WTC11 (cell line): ENCODE data around the gene QRFP. TPM values are rescaled to one million over a fixed set of nuclear protein-coding genes. Genes with fewer than 3 reads are reported as not detected.

Experiments used
- ATAC-seq: fragments of 200-7000 bp; cut with Tn5 transposase; 2 replicates; pipeline ENCODE4 v1.10.0; 2021; ENCODE audit warnings: mild to moderate bottlenecking, moderate library complexity
- CTCF ChIA-PET: fragments of 300-600 bp; sonication (Branson Sonifier 250); formaldehyde crosslinking; loops from one replicate; lab custom pipeline; 2021; ENCODE audit warnings: antibody characterized with exemption; lab: Charles Lee
- POLR2A ChIA-PET: fragments of 350-600 bp; sonication (Branson Sonifier 250); formaldehyde crosslinking; loops from one replicate; lab custom pipeline; 2021; ENCODE audit warnings: antibody characterized with exemption; lab: Charles Lee
- DNase-seq: peaks from one replicate; pipeline ENCODE4 v3.0.0; 2021; ENCODE audit warnings: low spot score
- H3K27ac Mint-ChIP-seq: 2 replicates; pipeline ENCODE4 v1.8.0; 2021; ENCODE audit warnings: mixed read lengths
- H3K27me3 Mint-ChIP-seq: 2 replicates; pipeline ENCODE4 v1.8.0; 2021; ENCODE audit warnings: low read depth, mild to moderate bottlenecking, moderate library complexity, mixed read lengths
- H3K36me3 Mint-ChIP-seq: 2 replicates; pipeline ENCODE4 v1.8.0; 2021; ENCODE audit warnings: mixed read lengths
- H3K4me1 Mint-ChIP-seq: 2 replicates; pipeline ENCODE4 v1.8.0; 2022; ENCODE audit warnings: mixed read lengths
- H3K4me3 Mint-ChIP-seq: 2 replicates; pipeline ENCODE4 v1.8.0; 2021; ENCODE audit warnings: mild to moderate bottlenecking, moderate library complexity, mixed read lengths
- H3K9me3 Mint-ChIP-seq: 2 replicates; pipeline ENCODE4 v1.8.0; 2021; ENCODE audit warnings: mixed read lengths
- EMX1 ChIP-seq: fragments of 250-450 bp; sonication (Bioruptor Pico); IDR thresholded peaks from 2 replicates; pipeline ENCODE4 v1.8.0; 2021; ENCODE audit warnings: mild to moderate bottlenecking
- ERG ChIP-seq: fragments of 250-450 bp; sonication (Bioruptor Pico); IDR thresholded peaks from 2 replicates; pipeline ENCODE4 v1.8.0; 2021; ENCODE audit warnings: mild to moderate bottlenecking
- ESRRA ChIP-seq: sonication (generic); formaldehyde crosslinking; IDR thresholded peaks from 2 replicates; pipeline ENCODE4 v1.8.1; 2022; ENCODE audit warnings: mild to moderate bottlenecking, missing genetic modification reagents, borderline replicate concordance
- FOXP1 ChIP-seq: sonication (generic); formaldehyde crosslinking; IDR thresholded peaks from 2 replicates; pipeline ENCODE4 v1.8.0; 2022; ENCODE audit warnings: missing genetic modification reagents, mild to moderate bottlenecking, moderate library complexity, borderline replicate concordance
- FOXP4 ChIP-seq: sonication (generic); formaldehyde crosslinking; IDR thresholded peaks from 2 replicates; pipeline ENCODE4 v1.8.0; 2022; ENCODE audit warnings: mild to moderate bottlenecking, missing genetic modification reagents
- NFATC4 ChIP-seq: fragments of 250-450 bp; sonication (Bioruptor Pico); IDR thresholded peaks from 2 replicates; pipeline ENCODE4 v1.9.0; 2021; ENCODE audit warnings: mild to moderate bottlenecking
- OVOL2 ChIP-seq: fragments of 250-450 bp; sonication (Bioruptor Pico); IDR thresholded peaks from 2 replicates; pipeline ENCODE4 v1.9.0; 2021; ENCODE audit warnings: mild to moderate bottlenecking, borderline replicate concordance
- TCF7 ChIP-seq: sonication (generic); formaldehyde crosslinking; IDR thresholded peaks from 2 replicates; pipeline ENCODE4 v1.8.0; 2022; ENCODE audit warnings: mild to moderate bottlenecking, low read depth, missing genetic modification reagents, moderate library complexity
- TP53 ChIP-seq: sonication (generic); formaldehyde crosslinking; IDR thresholded peaks from 2 replicates; pipeline ENCODE4 v1.8.1; 2023; ENCODE audit warnings: mild to moderate bottlenecking, missing genetic modification reagents
- ZNF396 ChIP-seq: fragments of 250-450 bp; sonication (Bioruptor Pico); IDR thresholded peaks from 2 replicates; pipeline ENCODE4 v1.8.0; 2021; ENCODE audit warnings: mild to moderate bottlenecking, moderate library complexity, borderline replicate concordance
- ZNF423 ChIP-seq: fragments of 250-450 bp; sonication (Bioruptor Pico); IDR thresholded peaks from 2 replicates; pipeline ENCODE4 v2.1.2; 2022; ENCODE audit warnings: mild to moderate bottlenecking, moderate library complexity
- total RNA-seq: library from RNA; stranded (reverse); gene quantifications from 3 replicates; pipeline ENCODE4 v1.2.3, GENCODE V29; 2021

The QRFP gene
- total RNA-seq, 1 experiment from 2014 or later, result not detected

- H3K9me3 Mint-ChIP-seq, result no peaks in the 10 kb centered on the region
Observed at GRCh38 chr9:130933114-130934046, 36.8 kb upstream of the QRFP start.

GRCh38 chr9:130932255-130933079 is 35.9 kb upstream of the QRFP start:
- DNase-seq (peak; percentile 35), ATAC-seq (peak; percentile 29)
- Mint-ChIP-seq H3K4me1 (peaks cover 47% of the 10 kb centered on the region), H3K4me3 (0 out of 2 replicates have a peak overlapping the region, but pooled peaks have one; percentile 0), H3K27ac (peak overlapping the region; percentile 80), H3K27me3 (peaks cover 11% of the 10 kb centered on the region), H3K36me3 (no peaks in the 10 kb centered on the region), H3K9me3 (no peaks in the 10 kb centered on the region)
- ChIA-PET POLR2A (interaction anchor here (0.6 to 0.8 kb wide), 2 partner anchors 16 to 225 kb away, joined by 3 to 5 read pairs; no protein-coding TSS in a partner anchor), CTCF (interaction anchor here (0.6 to 3.9 kb wide), 15 partner anchors 8 to 226 kb away, joined by 3 to 24 read pairs (median 5); no protein-coding TSS in a partner anchor)
- TF ChIP-seq FOXP1 (CRISPR knock-in tag), result peak; percentile 31; the same call in 1 of the 2 replicates
- no peak for TF ChIP-seq TP53 (CRISPR knock-in tag)

More at GRCh38 chr9:130933114-130934046, 36.8 kb upstream of the QRFP start:
- H3K36me3 Mint-ChIP-seq, result no peaks in the 10 kb centered on the region
- peak overlapping the region; percentile 78; the same call in 1 of the 2 replicates for H3K27ac Mint-ChIP-seq
- ATAC-seq (no peak), DNase-seq (no peak)
- 0 out of 2 replicates have a peak overlapping the region, but pooled peaks have one; percentile 8 for H3K4me3 Mint-ChIP-seq
- peaks cover 51% of the 10 kb centered on the region for H3K4me1 Mint-ChIP-seq
- POLR2A ChIA-PET, result interaction anchor here (0.8 kb wide), 1 partner anchor 67 kb away, joined by 3 read pairs; no protein-coding TSS in a partner anchor
- CTCF ChIA-PET, result interaction anchor here (0.5 to 3.9 kb wide), 17 partner anchors 8 to 227 kb away, joined by 3 to 24 read pairs (median 4); no protein-coding TSS in a partner anchor
- H3K27me3 Mint-ChIP-seq, result peaks cover 17% of the 10 kb centered on the region
- TF ChIP-seq ZNF423 (CRISPR knock-in tag) (peak; percentile 29; the same call in 1 of the 2 replicates), TCF7 (no peak)

GRCh38 chr9:130931508-130932254 is 35.1 kb upstream of the QRFP start:
- H3K9me3 Mint-ChIP-seq, result no peaks in the 10 kb centered on the region
- H3K27me3 Mint-ChIP-seq, result peaks cover 3% of the 10 kb centered on the region
- H3K4me3 Mint-ChIP-seq, result no peak overlapping the region
- POLR2A ChIA-PET, result interaction anchor here (0.8 kb wide), 1 partner anchor 16 kb away, joined by 3 read pairs; no protein-coding TSS in a partner anchor
- DNase-seq, result no peak
- H3K27ac Mint-ChIP-seq, result peak overlapping the region; percentile 58; the same call in 1 of the 2 replicates
- no peaks in the 10 kb centered on the region for H3K36me3 Mint-ChIP-seq
- no peak for ATAC-seq
- H3K4me1 Mint-ChIP-seq, result peaks cover 40% of the 10 kb centered on the region
- CTCF ChIA-PET, result interaction anchor here (0.9 to 3.9 kb wide), 11 partner anchors 9 to 67 kb away, joined by 4 to 24 read pairs (median 5); no protein-coding TSS in a partner anchor
- TF ChIP-seq NFATC4 (CRISPR knock-in tag) (no peak), ZNF396 (CRISPR knock-in tag) (no peak), ERG (CRISPR knock-in tag) (no peak), ESRRA (CRISPR knock-in tag) (no peak), TCF7 (no peak), FOXP4 (CRISPR knock-in tag) (no peak), EMX1 (CRISPR knock-in tag) (no peak), OVOL2 (CRISPR knock-in tag) (no peak)
